K562 (cell line): ENCODE results near the gene SEC23IP. TPM values are rescaled to one million over a fixed set of nuclear protein-coding genes. Genes with fewer than 3 reads are reported as not detected.
A peak's percentile ranks its signal among the peaks of the same experiment; 100 is the strongest.

Experiments used
- ADNP ChIP-seq: fragments of 200-800 bp; sonication (Bioruptor generic); IDR thresholded peaks from 2 replicates; pipeline ENCODE4 v1.6.1; 2016; ENCODE audit warnings: missing genetic modification characterization, missing compliant biosample characterization
- ARID3B ChIP-seq: fragments of 250-450 bp; sonication (Bioruptor Pico); IDR thresholded peaks from 2 replicates; pipeline ENCODE4 v1.4.0; 2020; ENCODE audit warnings: borderline replicate concordance
- CBX5 ChIP-seq: IDR thresholded peaks from 2 replicates; pipeline ENCODE4 v1.6.1; 2014; ENCODE audit warnings: low read depth, borderline replicate concordance
- DPF2 ChIP-seq: fragments of 450-650 bp; IDR thresholded peaks from 2 replicates; pipeline ENCODE4 v1.6.1; 2016
- HES1 ChIP-seq: fragments of 450-650 bp; IDR thresholded peaks from 2 replicates; pipeline ENCODE4 v1.6.1; 2016; ENCODE audit warnings: low read depth, mild to moderate bottlenecking, moderate library complexity
- HLTF ChIP-seq: fragments of 450-650 bp; IDR thresholded peaks from 2 replicates; pipeline ENCODE4 v1.6.1; 2016
- MAZ ChIP-seq, 2 experiments: fragments of 450-650 bp in 1 of 2; sonication (generic) in 1 of 2; formaldehyde crosslinking; IDR thresholded peaks in 1 of 2; conservative IDR thresholded peaks in 1 of 2; 2 replicates each; pipeline versions ENCODE4 v1.4.0 to v1.5.0; 2020; ENCODE audit warnings: mild to moderate bottlenecking in 1 of 2, missing genetic modification reagents in 1 of 2
- MXI1 ChIP-seq: IDR thresholded peaks from 2 replicates; pipeline ENCODE4 v1.6.1; 2011; ENCODE audit warnings: low read depth, mild to moderate bottlenecking, improper control_type of control experiment, low read length
- NFYB ChIP-seq: IDR thresholded peaks from 2 replicates; pipeline ENCODE4 v1.6.1; 2011; ENCODE audit warnings: mild to moderate bottlenecking, moderate library complexity; ENCODE audit not compliant: insufficient read length; ENCODE audit errors: extremely low read depth
- PCBP2 ChIP-seq: fragments of 200-400 bp; formaldehyde crosslinking; IDR thresholded peaks from 2 replicates; pipeline ENCODE4 v1.6.1; 2018; ENCODE audit warnings: low read length, low read depth, mild to moderate bottlenecking, moderate library complexity; ENCODE audit not compliant: poor library complexity, severe bottlenecking
- RREB1 ChIP-seq: fragments of 250-450 bp; sonication (Bioruptor Pico); IDR thresholded peaks from 2 replicates; pipeline ENCODE4 v1.4.0; 2020
- SAFB2 ChIP-seq: fragments of 200-400 bp; formaldehyde crosslinking; IDR thresholded peaks from 2 replicates; pipeline ENCODE4 v1.6.1; 2018; ENCODE audit warnings: borderline replicate concordance, low read length, low read depth, moderate library complexity; ENCODE audit not compliant: severe bottlenecking
- STAT6 ChIP-seq: sonication (generic); formaldehyde crosslinking; IDR thresholded peaks from 2 replicates; pipeline ENCODE4 v1.8.1; 2023; ENCODE audit warnings: mild to moderate bottlenecking, missing genetic modification reagents
- ZC3H4 ChIP-seq: sonication (generic); formaldehyde crosslinking; IDR thresholded peaks from 2 replicates; pipeline ENCODE4 v1.9.0; 2021; ENCODE audit warnings: missing genetic modification reagents, borderline replicate concordance
- ZNF354B ChIP-seq: fragments of 250-450 bp; sonication (Bioruptor Pico); IDR thresholded peaks from 2 replicates; pipeline ENCODE4 v1.4.0; 2020
- polyA plus RNA-seq, 8 experiments: library from polyadenylated mRNA; depleted of rRNA in 4 of 8; stranded (reverse) in 5 of 8; unstranded in 3 of 8; fragments of >200 nt; fragmentation: Nextera tagmentation in 2 of 8; fragmentation: Illumina TruSeq in 1 of 8; extraction: Ambion mirVana in 2 of 8; extraction: Trizol in 1 of 8; gene quantifications; 2 replicates each; pipeline versions ENCODE4 v1.2.1 to v1.2.3, GENCODE V29; 2011 to 2014; ENCODE audit warnings: inconsistent platforms in 1 of 8, missing spikeins in 1 of 8
- total RNA-seq, 7 experiments: library from RNA; depleted of rRNA in 6 of 7; stranded (reverse); fragments of >200 nt in 6 of 7; fragmentation: Illumina TruSeq in 2 of 7; extraction: Trizol in 2 of 7; gene quantifications; 2 replicates each; pipeline versions ENCODE4 v1.2.1 to v1.2.3, GENCODE V29; 2011 to 2021; ENCODE audit warnings: low replicate concordance in 1 of 7
- TF ChIP-seq, protein P1 (sequence below): sonication (generic); formaldehyde crosslinking; IDR thresholded peaks from 2 replicates; pipeline ENCODE4 v1.9.0; 2022; ENCODE audit warnings: mild to moderate bottlenecking, missing genetic modification reagents

The SEC23IP gene
- total and polyA plus RNA-seq, 9 of the 15 experiments (the other 6 are each of a cell fraction or from before 2014, with no cell fraction given), result 15.8 to 38.4 (median 22.5) TPM

DNA sequence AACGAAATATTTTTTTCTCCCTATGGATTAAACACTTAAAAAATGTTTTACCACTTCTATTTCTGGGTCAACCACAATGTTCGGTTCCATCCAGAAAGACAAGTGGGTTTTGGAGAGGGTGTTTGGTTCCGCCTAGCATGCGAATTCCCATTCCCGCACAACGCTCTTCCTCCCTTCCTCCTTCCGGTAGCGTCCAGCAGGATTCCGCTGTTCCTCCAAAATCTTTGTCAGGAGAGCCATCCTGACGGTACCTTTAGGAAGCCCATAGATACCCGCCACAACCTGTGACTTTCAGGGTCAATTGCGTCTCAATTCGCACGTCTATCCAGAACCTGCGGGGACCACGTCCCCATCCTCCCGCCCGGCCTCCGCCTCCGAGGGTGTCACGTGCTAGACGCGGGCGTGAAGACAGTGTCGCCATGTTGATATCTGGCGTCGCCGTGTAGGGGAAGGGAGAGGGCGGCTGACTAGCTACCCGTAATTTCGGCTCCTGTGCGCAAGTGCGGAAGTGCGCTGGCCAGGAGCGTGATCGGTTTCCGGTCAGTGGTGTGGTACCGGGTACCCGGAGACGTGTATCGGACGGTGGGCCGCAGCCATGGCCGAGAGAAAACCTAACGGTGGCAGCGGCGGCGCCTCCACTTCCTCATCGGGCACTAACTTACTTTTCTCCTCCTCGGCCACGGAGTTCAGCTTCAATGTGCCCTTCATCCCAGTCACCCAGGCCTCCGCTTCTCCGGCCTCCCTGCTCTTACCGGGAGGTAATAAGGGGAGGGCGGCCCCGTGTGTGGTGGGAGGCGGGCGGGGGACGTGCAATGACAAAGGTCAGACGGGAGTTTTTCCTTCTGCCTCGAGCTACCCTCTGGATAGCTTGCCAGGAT is at the start of gene SEC23IP (continued):
- TF ChIP-seq RREB1 (CRISPR knock-in tag), result no peak
- no peak for TF ChIP-seq ADNP (tag)
- no peak for TF ChIP-seq NFYB
- no peak for TF ChIP-seq HLTF
- TF ChIP-seq ZC3H4 (CRISPR knock-in tag), result no peak
- TF ChIP-seq, protein P1, sequence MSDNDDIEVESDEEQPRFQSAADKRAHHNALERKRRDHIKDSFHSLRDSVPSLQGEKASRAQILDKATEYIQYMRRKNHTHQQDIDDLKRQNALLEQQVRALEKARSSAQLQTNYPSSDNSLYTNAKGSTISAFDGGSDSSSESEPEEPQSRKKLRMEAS (CRISPR knock-in tag), result peak; percentile 93
- no peak for TF ChIP-seq SAFB2
- no peak for TF ChIP-seq ARID3B (CRISPR knock-in tag)
- TF ChIP-seq MXI1, result no peak
- no peak for TF ChIP-seq DPF2
- no peak for TF ChIP-seq STAT6
- no peak for TF ChIP-seq PCBP2
- TF ChIP-seq HES1, result no peak
- peak; percentile 35 to 53; a peak in 1 of 4 replicates for TF ChIP-seq MAZ (CRISPR knock-in tag; conservative IDR thresholded peaks at IDR 0.05 in 1 of 2, IDR thresholded peaks at IDR 0.05 in 1 of 2)
- TF ChIP-seq CBX5, result no peak
- no peak for TF ChIP-seq ZNF354B (CRISPR knock-in tag)
